Spleen (tissue), 11 donors: ENCODE data around the gene COL9A3. TPM values are rescaled to one million over a fixed set of nuclear protein-coding genes. Genes with fewer than 3 reads are reported as not detected.

Source experiments
- DNase-seq: peaks from one replicate; pipeline ENCODE4 v3.0.0-alpha.2; 2020
- H3K27ac ChIP-seq, 8 donors: fragments of 200-600 bp; sonication (generic) in 7 of 8; 1 replicate in 4 of 8; 2 replicates in 4 of 8; pipeline versions ENCODE4 v1.5.0 to v1.8.0; 2016 to 2021; ENCODE audit warnings: inconsistent platforms in 4 of 8, mild to moderate bottlenecking in 4 of 8, moderate library complexity in 1 of 8
- H3K27me3 ChIP-seq, 7 donors: fragments of 200-600 bp; sonication (generic) in 6 of 7; replicated peaks in 1 of 7; 1 replicate in 4 of 7; 2 replicates in 3 of 7; pipeline versions ENCODE4 v1.5.0 to v1.8.0; 2016 to 2021; ENCODE audit warnings: inconsistent platforms in 3 of 7, mild to moderate bottlenecking in 1 of 7
- H3K36me3 ChIP-seq, 6 donors: fragments of 200-600 bp; sonication (generic) in 5 of 6; 1 replicate in 4 of 6; 2 replicates in 2 of 6; pipeline versions ENCODE4 v1.5.0 to v1.8.0; 2016 to 2021; ENCODE audit warnings: inconsistent platforms in 2 of 6
- H3K4me1 ChIP-seq, 6 donors: fragments of 200-600 bp; sonication (generic) in 5 of 6; 1 replicate in 3 of 6; 2 replicates in 3 of 6; pipeline versions ENCODE4 v1.5.0 to v1.8.0; 2016 to 2021; ENCODE audit warnings: inconsistent platforms in 3 of 6
- H3K4me3 ChIP-seq, 8 donors: fragments of 200-600 bp; sonication (generic) in 7 of 8; 1 replicate in 4 of 8; 2 replicates in 4 of 8; pipeline versions ENCODE4 v1.5.0 to v1.8.0; 2016 to 2021; ENCODE audit warnings: inconsistent platforms in 4 of 8, mild to moderate bottlenecking in 4 of 8, moderate library complexity in 2 of 8
- H3K9me3 ChIP-seq, 8 donors: fragments of 200-600 bp; sonication (generic) in 7 of 8; 1 replicate in 4 of 8; 2 replicates in 4 of 8; pipeline versions ENCODE4 v1.5.0 to v1.8.0; 2016 to 2021; ENCODE audit warnings: inconsistent platforms in 4 of 8
- POLR2A ChIP-seq, 3 donors: fragments of 450-650 bp; IDR thresholded peaks; one replicate each; pipeline ENCODE4 v1.5.1; 2017; ENCODE audit warnings: antibody characterized with exemption in 3 of 3, mild to moderate bottlenecking in 1 of 3
- POLR2AphosphoS5 ChIP-seq, 3 donors: sonication (generic); formaldehyde crosslinking; IDR thresholded peaks; one replicate each; pipeline ENCODE4 v1.5.1; 2017; ENCODE audit warnings: antibody characterized with exemption in 3 of 3
- WGBS, 5 donors: extraction: QIAGEN DNeasy Blood & Tissue Kit in 3 of 5; methylation state at CpG; one replicate each; pipeline versions ENCODE4 v1.1.5 to v1.1.7; 2013 to 2018; 5-methylcytosine and 5-hydroxymethylcytosine counted together
- intact Hi-C: fragments of 100-400 bp; cut with DNase I; formaldehyde crosslinking; loops from one replicate; pipeline ENCODE4 v1.15.0; 2023; ENCODE audit warnings: low total_unique reads
- polyA plus RNA-seq, 3 donors: library from polyadenylated mRNA; stranded (reverse); fragments of 200-250 nt; gene quantifications; one replicate each; pipeline ENCODE4 v1.2.1, GENCODE V29; 2013
- total RNA-seq, 7 donors: library from RNA; depleted of rRNA in 3 of 7; stranded (reverse); fragments of >200 nt in 3 of 7; fragmentation: NEBNext Ultra II Directional in 4 of 7; extraction: Animal tissue kit (Norgen Biotek cat#: 25700) in 4 of 7; gene quantifications; one replicate each; pipeline versions ENCODE4 v1.1.0 to v1.2.1, GENCODE V29; 2016 to 2021
- TF ChIP-seq, protein P1 (sequence below), 11 experiments: fragments of 200-600 bp in 7 of 11; fragments of 450-650 bp in 4 of 11; sonication (generic) in 4 of 11; IDR thresholded peaks in 8 of 11; conservative IDR thresholded peaks in 3 of 11; 1 replicate in 7 of 11; 2 replicates in 4 of 11; pipeline versions ENCODE4 v1.4.0 to v1.8.0; 2016 to 2021; ENCODE audit warnings: antibody characterized with exemption in 11 of 11, inconsistent platforms in 4 of 11, mild to moderate bottlenecking in 1 of 11
- donor health status: healthy with polysubstance abuse.
- donor health status: DM: no; HTN: no; CAD: no; lungs with moderate emphysema.
- donor health status: DM: no; HTN: no; CAD: no.
- donor health status: Bipolar disorder and iron deficiency.
- donor health status: healthy.
- donor health status: DM: no; HTN: no; CAD: no.
- donor health status: DM: yes; HTN: yes; CAD: no.

Gene COL9A3
- total and polyA plus RNA-seq, 10 donors, result 1.2 to 16.7 (median 11.1) TPM

DNA sequence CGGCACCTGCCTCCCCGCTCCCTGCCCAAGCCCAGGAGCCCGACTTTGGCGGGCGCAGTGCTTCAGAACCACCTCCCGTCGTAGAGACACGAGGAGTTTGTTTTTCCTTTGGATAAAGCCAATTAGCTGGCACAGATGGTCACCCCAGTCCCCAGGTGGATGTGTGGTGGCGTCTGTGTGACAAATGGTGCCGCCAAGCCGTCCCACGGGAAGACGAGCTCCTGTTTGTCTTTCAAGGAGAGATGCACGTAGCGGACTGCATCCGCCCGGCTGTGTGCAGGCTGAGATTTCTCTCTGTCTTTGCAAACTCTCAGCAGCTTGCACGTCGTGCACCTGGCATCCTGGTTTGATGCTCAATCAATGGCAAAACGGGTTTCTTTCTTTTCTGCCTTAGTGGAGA lies 36.6 kb upstream of the COL9A3 start:
- no peak for DNase-seq

DNA sequence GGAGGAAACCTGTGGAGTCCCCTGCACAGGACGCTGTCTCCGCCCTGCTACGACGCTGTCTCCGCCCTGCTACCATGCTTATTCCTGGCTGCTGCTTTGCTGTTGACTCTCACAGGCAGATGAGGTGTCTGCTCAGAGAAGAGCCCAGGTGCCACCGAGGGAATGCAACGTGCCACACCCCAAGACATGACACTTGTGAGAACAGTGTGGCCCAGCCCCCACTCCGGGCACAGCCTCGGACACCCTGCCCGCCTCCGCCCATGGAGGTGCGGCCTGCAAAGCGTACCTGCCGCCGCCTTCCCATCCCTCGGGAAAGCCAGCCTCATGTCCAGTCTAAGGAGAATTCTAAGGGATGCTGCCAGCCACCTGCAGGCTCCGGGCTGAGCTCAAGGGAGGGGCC lies 36.2 kb upstream of the COL9A3 start:
- no peaks in the 10 kb centered on the region for H3K27me3 ChIP-seq
- 84 to 91% (median 90%) methylated on average over 17 of the region's 17 CpGs for WGBS, 5 donors
- TF ChIP-seq POLR2A (IDR thresholded peaks at IDR 0.05) (no peak), POLR2AphosphoS5 (IDR thresholded peaks at IDR 0.05) (no peak)
- TF ChIP-seq, protein P1, sequence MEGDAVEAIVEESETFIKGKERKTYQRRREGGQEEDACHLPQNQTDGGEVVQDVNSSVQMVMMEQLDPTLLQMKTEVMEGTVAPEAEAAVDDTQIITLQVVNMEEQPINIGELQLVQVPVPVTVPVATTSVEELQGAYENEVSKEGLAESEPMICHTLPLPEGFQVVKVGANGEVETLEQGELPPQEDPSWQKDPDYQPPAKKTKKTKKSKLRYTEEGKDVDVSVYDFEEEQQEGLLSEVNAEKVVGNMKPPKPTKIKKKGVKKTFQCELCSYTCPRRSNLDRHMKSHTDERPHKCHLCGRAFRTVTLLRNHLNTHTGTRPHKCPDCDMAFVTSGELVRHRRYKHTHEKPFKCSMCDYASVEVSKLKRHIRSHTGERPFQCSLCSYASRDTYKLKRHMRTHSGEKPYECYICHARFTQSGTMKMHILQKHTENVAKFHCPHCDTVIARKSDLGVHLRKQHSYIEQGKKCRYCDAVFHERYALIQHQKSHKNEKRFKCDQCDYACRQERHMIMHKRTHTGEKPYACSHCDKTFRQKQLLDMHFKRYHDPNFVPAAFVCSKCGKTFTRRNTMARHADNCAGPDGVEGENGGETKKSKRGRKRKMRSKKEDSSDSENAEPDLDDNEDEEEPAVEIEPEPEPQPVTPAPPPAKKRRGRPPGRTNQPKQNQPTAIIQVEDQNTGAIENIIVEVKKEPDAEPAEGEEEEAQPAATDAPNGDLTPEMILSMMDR (IDR thresholded peaks at IDR 0.05 in 8 of 11, conservative IDR thresholded peaks at IDR 0.05 in 3 of 11), result no peak

More for the DNA sequence above, 36.6 kb upstream of the COL9A3 start:
- TF ChIP-seq, protein P1 (IDR thresholded peaks at IDR 0.05 in 8 of 11, conservative IDR thresholded peaks at IDR 0.05 in 3 of 11), result no peak
- TF ChIP-seq POLR2A (IDR thresholded peaks at IDR 0.05) (no peak), POLR2AphosphoS5 (IDR thresholded peaks at IDR 0.05) (no peak)
- Histone ChIP-seq H3K27me3 (no peaks in the 10 kb centered on the region), H3K36me3 (no peaks in the 10 kb centered on the region), H3K4me3 (no peak overlapping the region), H3K27ac (no peak overlapping the region), H3K9me3 (no peaks in the 10 kb centered on the region), H3K4me1 (peaks cover 8 to 36% (median 24%) of the 10 kb centered on the region in 6 donors)
- 75 to 86% (median 80%) methylated on average over 16 to 20 of the region's 20 CpGs for WGBS, 5 donors
- intact Hi-C loops, result no loop called here

DNA sequence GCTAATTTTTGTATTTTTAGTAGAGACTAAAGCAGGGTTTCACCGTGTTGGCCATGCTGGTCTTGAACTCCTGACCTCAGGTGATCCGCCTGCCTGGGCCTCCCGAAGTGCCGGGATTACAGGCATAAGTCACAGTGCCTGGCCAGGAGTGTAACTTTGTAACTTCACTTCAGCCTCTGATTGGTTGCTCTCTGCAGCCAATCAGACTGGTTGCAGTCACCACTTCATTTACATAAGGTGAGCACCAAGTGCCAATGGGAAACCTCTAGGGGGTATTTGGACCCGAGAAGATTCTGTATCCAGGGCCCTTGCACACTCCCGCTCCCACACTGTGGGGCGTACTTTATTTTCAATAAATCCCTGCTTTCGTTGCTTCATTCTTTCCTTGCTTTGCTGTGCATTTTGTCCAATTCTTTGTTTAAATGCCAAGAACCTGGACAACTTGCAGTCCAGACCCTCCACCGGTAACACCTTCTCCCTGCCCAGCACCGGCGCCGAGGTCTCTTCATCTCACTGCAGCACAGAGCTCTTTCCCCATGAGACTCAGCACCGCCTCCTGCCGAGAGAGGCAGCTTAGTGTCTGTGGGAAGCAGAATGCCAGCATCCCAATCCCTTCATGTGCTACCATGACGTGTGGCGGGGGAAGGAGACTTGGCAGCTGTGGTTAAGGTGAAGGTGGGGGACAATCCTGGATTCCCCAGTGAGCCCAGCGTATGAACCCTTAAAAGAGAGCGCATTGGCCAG lies 34.5 kb upstream of the COL9A3 start:
- no peak overlapping the region for H3K27ac ChIP-seq
- TF ChIP-seq POLR2AphosphoS5 (IDR thresholded peaks at IDR 0.05) (no peak), POLR2A (IDR thresholded peaks at IDR 0.05) (no peak)
- TF ChIP-seq, protein P1 (IDR thresholded peaks at IDR 0.05 in 8 of 11, conservative IDR thresholded peaks at IDR 0.05 in 3 of 11), result no peak
- 84 to 87% (median 86%) methylated on average over 18 of the region's 18 CpGs for WGBS, 5 donors
- H3K4me3 ChIP-seq, result no peak overlapping the region
- intact Hi-C loops, result no loop called here
- peaks cover 0 to 15% (median 8%) of the 10 kb centered on the region in 6 donors for H3K4me1 ChIP-seq
- H3K9me3 ChIP-seq, result no peaks in the 10 kb centered on the region
- no peaks in the 10 kb centered on the region for H3K36me3 ChIP-seq
- DNase-seq, result no peak
- no peaks in the 10 kb centered on the region for H3K27me3 ChIP-seq

More for the DNA sequence above, 36.2 kb upstream of the COL9A3 start:
- Histone ChIP-seq H3K9me3 (no peaks in the 10 kb centered on the region), H3K36me3 (no peaks in the 10 kb centered on the region), H3K27ac (no peak overlapping the region), H3K4me3 (no peak overlapping the region), H3K4me1 (peaks cover 8 to 31% (median 20%) of the 10 kb centered on the region in 6 donors)
- DNase-seq, result no peak
- intact Hi-C loops, result no loop called here

DNA sequence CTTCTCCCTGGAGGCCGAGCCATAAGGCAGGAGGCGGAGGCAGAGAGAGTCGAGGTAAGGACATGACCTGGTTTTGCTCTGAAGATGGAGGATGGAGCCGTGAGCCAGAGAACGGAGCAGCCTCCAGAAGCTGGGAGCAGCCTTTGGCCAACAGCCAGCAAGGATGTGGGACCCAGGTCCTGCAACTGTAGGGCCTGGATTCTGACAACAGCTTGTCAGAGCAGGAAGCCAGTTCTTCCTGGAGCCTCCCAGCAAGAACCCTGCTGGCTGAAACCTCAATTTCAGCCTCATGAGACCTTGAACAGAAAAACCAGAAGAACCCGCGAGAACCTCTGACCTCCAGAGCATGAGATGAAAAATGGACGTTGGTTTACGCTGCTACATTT lies 34.0 kb upstream of the COL9A3 start:
- TF ChIP-seq, protein P1 (IDR thresholded peaks at IDR 0.05 in 8 of 11, conservative IDR thresholded peaks at IDR 0.05 in 3 of 11), result peak in 2 of 11 experiments; percentile 12 to 15
- no peak for TF ChIP-seq POLR2A (IDR thresholded peaks at IDR 0.05)
- TF ChIP-seq POLR2AphosphoS5 (IDR thresholded peaks at IDR 0.05), result no peak
- H3K27ac ChIP-seq, result no peak overlapping the region
- peaks cover 0 to 12% (median 6%) of the 10 kb centered on the region in 6 donors for H3K4me1 ChIP-seq
- no peaks in the 10 kb centered on the region for H3K27me3 ChIP-seq
- H3K9me3 ChIP-seq, result no peaks in the 10 kb centered on the region
- H3K4me3 ChIP-seq, result no peak overlapping the region
- 35 to 44% (median 37%) methylated on average over 9 of the region's 9 CpGs for WGBS, 5 donors
- intact Hi-C loops, result no loop called here
- H3K36me3 ChIP-seq, result no peaks in the 10 kb centered on the region
- no peak for DNase-seq
